MCF 10A (cell line): ENCODE data around the gene PPP1R12B. TPM values are rescaled to one million over a fixed set of nuclear protein-coding genes. Genes with fewer than 3 reads are reported as not detected.
"Not testable (repeated sequence)": the region's sequence is repeated elsewhere in the genome, so short reads cannot be mapped to it uniquely, and the experiment has no call there.

Experiments
- BruUV-seq: library from RNA; stranded (reverse); fragments of 400-500 nt; replicated peaks from 2 replicates; lab custom pipeline; 2021; lab: Mats Ljungman, UMichigan
- CTCF ChIA-PET: fragments of 300-600 bp; sonication (Branson Sonifier 250); formaldehyde crosslinking; extraction: SDS; loops from one replicate; lab custom pipeline; 2021; ENCODE audit warnings: antibody characterized with exemption, inconsistent platforms; lab: Yijun Ruan, JAX
- POLR2A ChIA-PET: fragments of 300-600, 350-650 bp; sonication (Branson Sonifier 250); formaldehyde crosslinking; extraction: SDS; loops from one replicate; lab custom pipeline; 2020; ENCODE audit warnings: antibody characterized with exemption, inconsistent platforms; lab: Yijun Ruan, JAX
- DNase-seq: peaks from one replicate; pipeline ENCODE4 v3.0.0-alpha.2; 2018; ENCODE audit not compliant: unreplicated experiment
- H3K27ac Mint-ChIP-seq: one replicate; pipeline ENCODE4 v1.8.0; 2022; ENCODE audit warnings: mild to moderate bottlenecking, low read depth, mixed read lengths; ENCODE audit not compliant: unreplicated experiment
- H3K27me3 Mint-ChIP-seq: one replicate; pipeline ENCODE4 v1.8.0; 2022; ENCODE audit warnings: mixed read lengths; ENCODE audit not compliant: insufficient read depth, unreplicated experiment
- H3K36me3 Mint-ChIP-seq: one replicate; pipeline ENCODE4 v1.8.0; 2022; ENCODE audit warnings: mild to moderate bottlenecking, moderate library complexity, mixed read lengths; ENCODE audit not compliant: insufficient read depth, unreplicated experiment
- H3K4me1 Mint-ChIP-seq: one replicate; pipeline ENCODE4 v1.8.0; 2022; ENCODE audit warnings: mixed read lengths; ENCODE audit not compliant: insufficient read depth, unreplicated experiment
- H3K4me3 Mint-ChIP-seq: one replicate; pipeline ENCODE4 v1.8.0; 2022; ENCODE audit warnings: mild to moderate bottlenecking, moderate library complexity, mixed read lengths; ENCODE audit not compliant: unreplicated experiment
- H3K9me3 Mint-ChIP-seq: one replicate; pipeline ENCODE4 v1.8.0; 2022; ENCODE audit warnings: mixed read lengths; ENCODE audit not compliant: unreplicated experiment
- intact Hi-C: fragments of 100-400 bp; cut with micrococcal nuclease; formaldehyde crosslinking; loops from 2 replicates; pipeline ENCODE4 v1.14.1; 2022
- total RNA-seq: library from RNA; stranded (reverse); gene quantifications from 2 replicates; pipeline ENCODE4 v1.2.3, GENCODE V29; 2022
- TF ChIP-seq, protein P1 (sequence below): fragments of 200-600 bp; IDR thresholded peaks from one replicate; pipeline ENCODE4 v1.8.0; 2022; ENCODE audit warnings: antibody characterized with exemption, mild to moderate bottlenecking; ENCODE audit not compliant: unreplicated experiment

PPP1R12B gene
- total RNA-seq, 1 experiment from 2014 or later = 33.8 TPM

DNA sequence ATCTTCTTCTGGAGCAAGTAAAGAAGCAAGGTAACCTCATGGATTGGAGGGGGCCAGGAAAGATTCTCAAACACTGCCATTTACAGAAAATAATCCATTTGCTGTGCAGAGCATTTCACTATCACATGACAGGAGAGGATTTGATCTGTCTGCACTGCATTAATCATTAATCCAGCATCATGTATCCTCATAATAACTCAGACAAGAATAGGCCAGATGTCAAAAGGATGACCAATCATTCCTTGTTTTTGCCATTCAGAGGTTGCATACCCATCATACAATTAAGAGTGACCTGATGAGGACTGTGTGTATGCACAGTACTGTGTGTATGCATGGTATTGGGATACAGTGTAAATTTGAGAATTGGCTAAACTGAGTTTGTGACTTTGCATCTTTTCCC lies 74.2 kb downstream of the PPP1R12B start:
- intact Hi-C loops, H3K27ac Mint-ChIP-seq, POLR2A ChIA-PET, H3K4me1 Mint-ChIP-seq, BruUV-seq, H3K27me3 Mint-ChIP-seq, H3K36me3 Mint-ChIP-seq, DNase-seq, H3K4me3 Mint-ChIP-seq, H3K9me3 Mint-ChIP-seq: not testable (repeated sequence)
- CTCF ChIA-PET = interaction anchor here (1.3 to 1.4 kb wide), 2 partner anchors 41 to 78 kb away, joined by 3 to 4 read pairs; no protein-coding TSS in a partner anchor

DNA sequence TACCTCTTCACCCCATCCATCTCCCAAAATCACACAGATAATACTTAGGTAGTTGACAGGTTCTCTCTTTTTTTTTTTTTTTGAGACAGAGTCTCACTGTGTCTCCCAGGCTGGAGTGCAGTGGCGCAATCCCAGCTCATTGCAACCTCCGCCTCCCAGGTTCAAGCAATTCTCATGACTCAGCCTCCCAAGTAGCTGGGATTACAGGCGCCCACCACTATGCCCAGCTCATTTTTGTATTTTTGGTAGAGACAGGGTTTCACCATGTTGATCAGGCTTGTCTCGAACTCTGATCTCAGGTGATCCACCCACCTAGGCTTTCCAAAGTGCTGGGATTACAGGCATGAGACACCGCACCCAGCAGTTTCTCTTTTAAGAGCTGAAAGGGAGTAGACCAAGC lies 75.8 kb downstream of the PPP1R12B start:
- H3K27ac Mint-ChIP-seq, intact Hi-C loops, H3K4me3 Mint-ChIP-seq, H3K27me3 Mint-ChIP-seq, H3K36me3 Mint-ChIP-seq, BruUV-seq, CTCF ChIA-PET, H3K9me3 Mint-ChIP-seq: not testable (repeated sequence)
- peak; percentile 26 for DNase-seq
- H3K4me1 Mint-ChIP-seq = peaks cover 14% of the 10 kb centered on the region
- POLR2A ChIA-PET = interaction anchor here (0.6 to 0.8 kb wide), 3 partner anchors 76 to 583 kb away, joined by 3 read pairs; partner anchors contain the start of genes PPP1R12B and TMEM183A

DNA sequence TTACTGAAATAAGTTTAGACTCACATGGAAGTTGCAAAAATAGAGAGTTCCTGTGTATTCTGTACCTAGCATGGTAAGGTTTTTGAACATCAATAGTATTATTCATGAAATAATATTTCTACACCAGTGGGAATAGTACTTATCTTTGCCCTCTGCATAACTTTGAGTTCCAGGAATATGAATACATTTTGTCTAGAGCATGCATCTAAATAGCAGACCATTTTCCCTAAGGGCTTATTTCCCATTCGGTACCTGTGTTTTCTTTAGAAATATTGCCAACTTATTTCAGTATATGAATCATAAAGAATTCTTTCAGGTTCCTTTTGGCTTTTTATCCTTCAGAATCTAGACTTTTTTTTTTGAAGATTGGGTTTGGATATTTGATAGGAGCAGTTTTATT lies 81.6 kb downstream of the PPP1R12B start:
- POLR2A ChIA-PET, H3K4me3 Mint-ChIP-seq, BruUV-seq, H3K9me3 Mint-ChIP-seq, H3K27me3 Mint-ChIP-seq, H3K27ac Mint-ChIP-seq, CTCF ChIA-PET, intact Hi-C loops: not testable (repeated sequence)
- peaks cover 15% of the 10 kb centered on the region for H3K4me1 Mint-ChIP-seq
- DNase-seq = peak; percentile 23
- peaks cover 32% of the 10 kb centered on the region for H3K36me3 Mint-ChIP-seq

DNA sequence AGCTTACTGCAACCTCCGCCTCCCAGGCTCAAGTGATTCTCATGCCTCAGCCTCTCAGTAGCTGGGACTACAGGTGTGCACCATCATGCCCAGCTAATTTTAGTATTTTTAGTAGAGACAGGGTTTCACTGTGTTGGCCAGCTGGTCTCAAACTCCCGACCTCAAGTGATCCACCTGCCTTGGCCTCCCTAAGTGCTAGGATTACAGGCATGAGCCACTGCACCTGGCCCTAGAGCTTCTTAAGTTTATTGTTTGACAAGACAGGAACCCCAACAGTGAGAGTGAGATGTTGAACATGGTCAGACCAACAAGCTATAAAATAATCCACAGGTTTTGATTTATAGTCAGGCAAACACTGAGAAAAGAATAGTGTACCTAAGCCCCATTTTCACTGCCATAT lies 83.8 kb downstream of the PPP1R12B start:
- BruUV-seq, DNase-seq, H3K4me3 Mint-ChIP-seq, H3K27ac Mint-ChIP-seq, H3K27me3 Mint-ChIP-seq, intact Hi-C loops, H3K9me3 Mint-ChIP-seq: not testable (repeated sequence)
- ChIA-PET POLR2A (interaction anchor here (0.5 to 2.3 kb wide), 3 partner anchors 11 to 176 kb away, joined by 3 to 8 read pairs (median 4); partner anchors contain the start of gene UBE2T), CTCF (interaction anchor here (0.6 kb wide), 1 partner anchor 299 kb away, joined by 3 read pairs; no protein-coding TSS in a partner anchor)
- Mint-ChIP-seq H3K4me1 (peaks cover 15% of the 10 kb centered on the region), H3K36me3 (peaks cover 41% of the 10 kb centered on the region)

- intact Hi-C loops = no loop called here
- Mint-ChIP-seq H3K4me3 (no peak overlapping the region), H3K27me3 (no peaks in the 10 kb centered on the region), H3K9me3 (no peaks in the 10 kb centered on the region), H3K36me3 (peaks cover 43% of the 10 kb centered on the region), H3K27ac (no peak overlapping the region), H3K4me1 (peaks cover 13% of the 10 kb centered on the region)
- ChIA-PET POLR2A (interaction anchor here (0.7 to 1.3 kb wide), 2 partner anchors 9 to 231 kb away, joined by 3 to 4 read pairs; no protein-coding TSS in a partner anchor), CTCF (interaction anchor here (1.3 kb wide), 1 partner anchor 10 kb away, joined by 5 read pairs; no protein-coding TSS in a partner anchor)
- TF ChIP-seq, protein P1, sequence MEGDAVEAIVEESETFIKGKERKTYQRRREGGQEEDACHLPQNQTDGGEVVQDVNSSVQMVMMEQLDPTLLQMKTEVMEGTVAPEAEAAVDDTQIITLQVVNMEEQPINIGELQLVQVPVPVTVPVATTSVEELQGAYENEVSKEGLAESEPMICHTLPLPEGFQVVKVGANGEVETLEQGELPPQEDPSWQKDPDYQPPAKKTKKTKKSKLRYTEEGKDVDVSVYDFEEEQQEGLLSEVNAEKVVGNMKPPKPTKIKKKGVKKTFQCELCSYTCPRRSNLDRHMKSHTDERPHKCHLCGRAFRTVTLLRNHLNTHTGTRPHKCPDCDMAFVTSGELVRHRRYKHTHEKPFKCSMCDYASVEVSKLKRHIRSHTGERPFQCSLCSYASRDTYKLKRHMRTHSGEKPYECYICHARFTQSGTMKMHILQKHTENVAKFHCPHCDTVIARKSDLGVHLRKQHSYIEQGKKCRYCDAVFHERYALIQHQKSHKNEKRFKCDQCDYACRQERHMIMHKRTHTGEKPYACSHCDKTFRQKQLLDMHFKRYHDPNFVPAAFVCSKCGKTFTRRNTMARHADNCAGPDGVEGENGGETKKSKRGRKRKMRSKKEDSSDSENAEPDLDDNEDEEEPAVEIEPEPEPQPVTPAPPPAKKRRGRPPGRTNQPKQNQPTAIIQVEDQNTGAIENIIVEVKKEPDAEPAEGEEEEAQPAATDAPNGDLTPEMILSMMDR = no peak
- no peak for DNase-seq
- no TSS peak for BruUV-seq
Measured at GRCh38 chr1:202433155-202434043, 84.9 kb downstream of the PPP1R12B start.
